ENCODE data around the gene PGBD1.

Gene PGBD1

GRCh38 chr6:28281288-28282064, at the start of gene PGBD1:
PGBD1 (plus strand) TSS chr6:28281572; CDS start chr6:28283814, 2,242 bp downstream.
- no peak for FAIRE-seq

- FAIRE-seq: no peak
Observed at GRCh38 chr6:28232785-28233184, 48.6 kb upstream of the PGBD1 start.

- no peak for FAIRE-seq
Observed at GRCh38 chr6:28235912-28236452, 45.4 kb upstream of the PGBD1 start.

GRCh38 chr6:28239636-28240035, 41.7 kb upstream of the PGBD1 start:
- FAIRE-seq: no peak

- no peak for FAIRE-seq
Observed at GRCh38 chr6:28240471-28240870, 40.9 kb upstream of the PGBD1 start.

GRCh38 chr6:28243946-28244345, 37.4 kb upstream of the PGBD1 start:
- FAIRE-seq: no peak

GRCh38 chr6:28245206-28245941, 36.0 kb upstream of the PGBD1 start:
- no peak for FAIRE-seq

- no peak for FAIRE-seq
Observed at GRCh38 chr6:28248916-28249315, 32.5 kb upstream of the PGBD1 start.

- no peak for FAIRE-seq
Observed at GRCh38 chr6:28250747-28251146, 30.6 kb upstream of the PGBD1 start.

GRCh38 chr6:28251661-28252008, 29.7 kb upstream of the PGBD1 start:
- no peak for FAIRE-seq

- FAIRE-seq: peak; percentile 48
Observed at GRCh38 chr6:28252009-28252975, 29.1 kb upstream of the PGBD1 start, which contains the start of gene ZKSCAN4. ZKSCAN4 (minus strand) TSS chr6:28252269; CDS start chr6:28251980, 289 bp downstream.

- FAIRE-seq: no peak
Observed at GRCh38 chr6:28254121-28254519, 27.3 kb upstream of the PGBD1 start.

GRCh38 chr6:28257042-28257441, 24.3 kb upstream of the PGBD1 start:
- FAIRE-seq: no peak

- FAIRE-seq: no peak
Observed at GRCh38 chr6:28258877-28259777, 22.2 kb upstream of the PGBD1 start, which contains the start of gene NKAPL. NKAPL (plus strand) TSS chr6:28259297; CDS start chr6:28259372, 75 bp downstream.

GRCh38 chr6:28263922-28264321, 17.4 kb upstream of the PGBD1 start:
- FAIRE-seq: no peak

- no peak for FAIRE-seq
Observed at GRCh38 chr6:28264834-28265401, 16.5 kb upstream of the PGBD1 start.

- no peak for FAIRE-seq
Observed at GRCh38 chr6:28266563-28266961, 14.8 kb upstream of the PGBD1 start.

- FAIRE-seq: no peak
Observed at GRCh38 chr6:28266962-28267694, 14.2 kb upstream of the PGBD1 start, which contains the start of gene ZSCAN26. ZSCAN26 (plus strand) TSS chr6:28267143; CDS start chr6:28271920, 4,777 bp downstream.

- FAIRE-seq: no peak
Observed at GRCh38 chr6:28267695-28268059, 13.7 kb upstream of the PGBD1 start.

- FAIRE-seq: no peak
Observed at GRCh38 chr6:28269492-28269891, 11.9 kb upstream of the PGBD1 start.

All from A204.1 (cell line).